SJCRH30 (cell line): Measurements from ENCODE around the gene WNT6. TPM values are rescaled to one million over a fixed set of nuclear protein-coding genes. Genes with fewer than 3 reads are reported as not detected.

Source experiments
- DNase-seq, 2 experiments: peaks; one replicate each; pipeline ENCODE4 v3.0.0-alpha.2; 2015 to 2020
- H3K27ac ChIP-seq: fragments of 250-450 bp; sonication (Bioruptor Pico); 2 replicates; pipeline ENCODE4 v1.5.1; 2020; ENCODE audit warnings: mild to moderate bottlenecking, moderate library complexity
- H3K27me3 ChIP-seq: fragments of 250-450 bp; sonication (Bioruptor Pico); 2 replicates; pipeline ENCODE4 v1.5.1; 2020; ENCODE audit warnings: mild to moderate bottlenecking, moderate library complexity
- H3K36me3 ChIP-seq: fragments of 250-450 bp; sonication (Bioruptor Pico); 2 replicates; pipeline ENCODE4 v1.5.1; 2020; ENCODE audit warnings: mild to moderate bottlenecking, moderate library complexity
- H3K4me1 ChIP-seq: fragments of 250-450 bp; sonication (Bioruptor Pico); 2 replicates; pipeline ENCODE4 v1.5.1; 2020; ENCODE audit warnings: mild to moderate bottlenecking, moderate library complexity
- H3K4me3 ChIP-seq: fragments of 250-450 bp; sonication (Bioruptor Pico); 2 replicates; pipeline ENCODE4 v1.5.1; 2020; ENCODE audit warnings: mild to moderate bottlenecking, moderate library complexity
- H3K9me3 ChIP-seq: fragments of 250-450 bp; sonication (Bioruptor Pico); replicated peaks from 2 replicates; pipeline ENCODE4 v1.5.1; 2020; ENCODE audit warnings: mild to moderate bottlenecking, moderate library complexity
- total RNA-seq: library from RNA; depleted of rRNA; stranded (reverse); fragments of >200 nt; shearing (Covaris generic); gene quantifications from 2 replicates; pipeline ENCODE4 v1.2.3, GENCODE V29; 2014

WNT6 gene
- total RNA-seq, 1 experiment from 2014 or later: 0.10 TPM

- H3K9me3 ChIP-seq: no peaks in the 10 kb centered on the region
- no peak for DNase-seq
- no peaks in the 10 kb centered on the region for H3K36me3 ChIP-seq
- H3K4me1 ChIP-seq: peaks cover 24% of the 10 kb centered on the region
- no peak overlapping the region for H3K4me3 ChIP-seq
- H3K27ac ChIP-seq: peak overlapping the region; percentile 23; the same call in 1 of the 2 replicates
- no peaks in the 10 kb centered on the region for H3K27me3 ChIP-seq
These were observed 36.3 kb upstream of the WNT6 start for GRCh38 chr2:218823196-218823855.

GRCh38 chr2:218824004-218824403, 35.6 kb upstream of the WNT6 start:
- Histone ChIP-seq H3K4me1 (peaks cover 31% of the 10 kb centered on the region), H3K27me3 (no peaks in the 10 kb centered on the region), H3K9me3 (no peaks in the 10 kb centered on the region), H3K36me3 (no peaks in the 10 kb centered on the region), H3K4me3 (no peak overlapping the region), H3K27ac (no peak overlapping the region)
- DNase-seq: no peak

- no peak for DNase-seq
- H3K27me3 ChIP-seq: no peaks in the 10 kb centered on the region
- H3K36me3 ChIP-seq: no peaks in the 10 kb centered on the region
- no peaks in the 10 kb centered on the region for H3K9me3 ChIP-seq
- no peak overlapping the region for H3K27ac ChIP-seq
- H3K4me1 ChIP-seq: peaks cover 49% of the 10 kb centered on the region
- H3K4me3 ChIP-seq: no peak overlapping the region
These were observed 32.8 kb upstream of the WNT6 start for GRCh38 chr2:218826791-218827190.

- H3K27me3 ChIP-seq: no peaks in the 10 kb centered on the region
- H3K9me3 ChIP-seq: no peaks in the 10 kb centered on the region
- peak in 1 of 2 experiments; percentile 44 for DNase-seq
- peaks cover 52% of the 10 kb centered on the region for H3K4me1 ChIP-seq
- no peaks in the 10 kb centered on the region for H3K36me3 ChIP-seq
- H3K27ac ChIP-seq: no peak overlapping the region
- no peak overlapping the region for H3K4me3 ChIP-seq
These were observed 31.7 kb upstream of the WNT6 start for GRCh38 chr2:218827701-218828476.

- no peak overlapping the region for H3K27ac ChIP-seq
- H3K9me3 ChIP-seq: no peaks in the 10 kb centered on the region
- H3K4me1 ChIP-seq: peaks cover 49% of the 10 kb centered on the region
- H3K27me3 ChIP-seq: no peaks in the 10 kb centered on the region
- H3K4me3 ChIP-seq: no peak overlapping the region
- no peaks in the 10 kb centered on the region for H3K36me3 ChIP-seq
- DNase-seq: no peak
These were observed 31.2 kb upstream of the WNT6 start for GRCh38 chr2:218828477-218828778.

- no peaks in the 10 kb centered on the region for H3K9me3 ChIP-seq
- H3K27me3 ChIP-seq: no peaks in the 10 kb centered on the region
- DNase-seq: peak; percentile 44 to 54
- H3K4me3 ChIP-seq: no peak overlapping the region
- peaks cover 60% of the 10 kb centered on the region for H3K4me1 ChIP-seq
- H3K27ac ChIP-seq: no peak overlapping the region
- H3K36me3 ChIP-seq: no peaks in the 10 kb centered on the region
These were observed 29.6 kb upstream of the WNT6 start for GRCh38 chr2:218829868-218830451.

GRCh38 chr2:218830526-218831306, 28.9 kb upstream of the WNT6 start:
- Histone ChIP-seq H3K27ac (no peak overlapping the region), H3K27me3 (no peaks in the 10 kb centered on the region), H3K4me3 (no peak overlapping the region), H3K9me3 (no peaks in the 10 kb centered on the region), H3K4me1 (peaks cover 56% of the 10 kb centered on the region), H3K36me3 (no peaks in the 10 kb centered on the region)
- no peak for DNase-seq

- H3K27ac ChIP-seq: no peak within 1 kb of the TSS
- H3K4me1 ChIP-seq: peaks cover 56% of the 10 kb centered on the region
- DNase-seq: peak; percentile 53
- H3K9me3 ChIP-seq: no peaks in the 10 kb centered on the region
- H3K36me3 ChIP-seq: no peaks in the 10 kb centered on the region
- H3K27me3 ChIP-seq: no peaks in the 10 kb centered on the region
- no peak within 1 kb of the TSS for H3K4me3 ChIP-seq
These were observed 28.1 kb upstream of the WNT6 start, which contains the start of gene PRKAG3 for GRCh38 chr2:218831378-218831990. Gene PRKAG3 (minus strand): TSS chr2:218831803.

- H3K36me3 ChIP-seq: no peaks in the 10 kb centered on the region
- H3K4me3 ChIP-seq: no peak overlapping the region
- DNase-seq: no peak
- H3K27me3 ChIP-seq: no peaks in the 10 kb centered on the region
- H3K27ac ChIP-seq: no peak overlapping the region
- H3K9me3 ChIP-seq: no peaks in the 10 kb centered on the region
- H3K4me1 ChIP-seq: peaks cover 56% of the 10 kb centered on the region
These were observed 27.5 kb upstream of the WNT6 start for GRCh38 chr2:218832081-218832480.

- H3K27me3 ChIP-seq: no peaks in the 10 kb centered on the region
- H3K4me1 ChIP-seq: peaks cover 56% of the 10 kb centered on the region
- no peaks in the 10 kb centered on the region for H3K36me3 ChIP-seq
- peaks cover 3% of the 10 kb centered on the region; the same call in 1 of the 2 replicates for H3K9me3 ChIP-seq
- H3K4me3 ChIP-seq: no peak overlapping the region
- no peak overlapping the region for H3K27ac ChIP-seq
- DNase-seq: no peak
These were observed 27.1 kb upstream of the WNT6 start for GRCh38 chr2:218832520-218832919.

- H3K27ac ChIP-seq: no peak overlapping the region
These were observed 26.5 kb upstream of the WNT6 start for GRCh38 chr2:218833023-218833609.

GRCh38 chr2:218834685-218835084, 24.9 kb upstream of the WNT6 start:
- Histone ChIP-seq H3K9me3 (peaks cover 4% of the 10 kb centered on the region; the same call in 1 of the 2 replicates), H3K4me3 (no peak overlapping the region), H3K27me3 (no peaks in the 10 kb centered on the region), H3K27ac (no peak overlapping the region), H3K36me3 (no peaks in the 10 kb centered on the region), H3K4me1 (peaks cover 45% of the 10 kb centered on the region)
- peak in 1 of 2 experiments; percentile 58 for DNase-seq

More at GRCh38 chr2:218833023-218833609, 26.5 kb upstream of the WNT6 start:
- Histone ChIP-seq H3K9me3 (peaks cover 4% of the 10 kb centered on the region; the same call in 1 of the 2 replicates), H3K4me3 (no peak overlapping the region), H3K27me3 (no peaks in the 10 kb centered on the region), H3K36me3 (no peaks in the 10 kb centered on the region), H3K4me1 (peaks cover 55% of the 10 kb centered on the region)
- DNase-seq: peak in 1 of 2 experiments; percentile 29

GRCh38 chr2:218837495-218837894, 22.1 kb upstream of the WNT6 start:
- H3K36me3 ChIP-seq: no peaks in the 10 kb centered on the region
- no peak for DNase-seq
- no peak overlapping the region for H3K4me3 ChIP-seq
- H3K4me1 ChIP-seq: peaks cover 17% of the 10 kb centered on the region
- H3K9me3 ChIP-seq: peaks cover 4% of the 10 kb centered on the region; the same call in 1 of the 2 replicates
- no peak overlapping the region for H3K27ac ChIP-seq
- no peaks in the 10 kb centered on the region for H3K27me3 ChIP-seq

GRCh38 chr2:218839430-218839829, 20.2 kb upstream of the WNT6 start:
- Histone ChIP-seq H3K4me1 (peaks cover 4% of the 10 kb centered on the region), H3K27ac (no peak overlapping the region), H3K9me3 (peaks cover 4% of the 10 kb centered on the region; the same call in 1 of the 2 replicates), H3K36me3 (no peaks in the 10 kb centered on the region), H3K4me3 (no peak overlapping the region), H3K27me3 (no peaks in the 10 kb centered on the region)
- no peak for DNase-seq
